BLaER1 treated with 17β-estradiol and CSF1 and Interleukin-3, amounts not matched to agents 10 nM and 100 nM (cell line): ENCODE measurements around the gene IRF4.
"Not testable (repeated sequence)": the region's sequence is repeated elsewhere in the genome, so short reads cannot be mapped to it uniquely, and the experiment has no call there.

ENCODE experiments used
- H3K27ac ChIP-seq, 11 experiments: shearing (Covaris generic); formaldehyde crosslinking; 2 replicates each; pipeline ENCODE4 v1.8.1; 2022
- H3K27me3 ChIP-seq, 11 experiments: shearing (Covaris generic); formaldehyde crosslinking; 2 replicates each; pipeline ENCODE4 v1.8.1; 2022
- H3K36me3 ChIP-seq, 11 experiments: shearing (Covaris generic); formaldehyde crosslinking; 2 replicates each; pipeline ENCODE4 v1.8.1; 2022
- H3K4me1 ChIP-seq, 10 experiments: shearing (Covaris generic); formaldehyde crosslinking; 2 replicates each; pipeline ENCODE4 v1.8.1; 2022
- H3K4me2 ChIP-seq, 11 experiments: shearing (Covaris generic); formaldehyde crosslinking; 2 replicates each; pipeline ENCODE4 v1.8.1; 2022
- H3K4me3 ChIP-seq, 10 experiments: shearing (Covaris generic); formaldehyde crosslinking; 2 replicates each; pipeline ENCODE4 v1.8.1; 2022
- H3K9ac ChIP-seq, 11 experiments: shearing (Covaris generic); formaldehyde crosslinking; 2 replicates each; pipeline ENCODE4 v1.8.1; 2022
- H3K9me3 ChIP-seq, 11 experiments: shearing (Covaris generic); formaldehyde crosslinking; replicated peaks in 1 of 11; 2 replicates each; pipeline ENCODE4 v1.8.1; 2022
- H4K20me1 ChIP-seq, 11 experiments: shearing (Covaris generic); formaldehyde crosslinking; 2 replicates each; pipeline ENCODE4 v1.8.1; 2022
- Cebpa-rat ChIP-seq, 11 experiments: shearing (Covaris generic); IDR thresholded peaks; 2 replicates each; pipeline ENCODE4 v1.8.1; 2022

IRF4 gene

GRCh38 chr6:373031-373430, 18.5 kb upstream of the IRF4 start:
- TF ChIP-seq Cebpa-rat (IDR thresholded peaks at IDR 0.05): no peak
- no peak overlapping the region for H3K4me3 ChIP-seq
- peaks cover 0 to 7% (median 0%) of the 10 kb centered on the region in 11 experiments; a peak in 8 of 22 replicates for H3K9me3 ChIP-seq
- H3K4me1 ChIP-seq: peaks cover 8 to 19% (median 17%) of the 10 kb centered on the region in 10 experiments
- H3K36me3 ChIP-seq: no peaks in the 10 kb centered on the region
- no peak overlapping the region for H3K27ac ChIP-seq
- peak overlapping the region; percentile 19 to 72 (median 42); a peak in 15 of 22 replicates for H3K4me2 ChIP-seq
- peaks cover 0 to 3% (median 0%) of the 10 kb centered on the region in 11 experiments; a peak in 3 of 22 replicates for H4K20me1 ChIP-seq
- H3K27me3 ChIP-seq: peaks cover 17 to 25% (median 19%) of the 10 kb centered on the region in 11 experiments
- no peak overlapping the region for H3K9ac ChIP-seq

- peaks cover 8 to 19% (median 17%) of the 10 kb centered on the region in 10 experiments for H3K4me1 ChIP-seq
- peaks cover 17 to 25% (median 19%) of the 10 kb centered on the region in 11 experiments for H3K27me3 ChIP-seq
- peaks cover 0 to 3% (median 0%) of the 10 kb centered on the region in 11 experiments; a peak in 3 of 22 replicates for H4K20me1 ChIP-seq
- no peak overlapping the region for H3K4me2 ChIP-seq
- H3K36me3 ChIP-seq: no peaks in the 10 kb centered on the region
- H3K27ac ChIP-seq: no peak overlapping the region
- no peak overlapping the region for H3K4me3 ChIP-seq
- no peak for TF ChIP-seq Cebpa-rat (IDR thresholded peaks at IDR 0.05)
- H3K9ac ChIP-seq: no peak overlapping the region
- H3K9me3 ChIP-seq: peaks cover 0 to 7% (median 0%) of the 10 kb centered on the region in 11 experiments; a peak in 8 of 22 replicates
Observed at GRCh38 chr6:373773-374724, 17.5 kb upstream of the IRF4 start.

GRCh38 chr6:374956-375355, 16.6 kb upstream of the IRF4 start:
- Histone ChIP-seq H3K27ac (no peak overlapping the region), H3K4me1 (peaks cover 8 to 23% (median 17%) of the 10 kb centered on the region in 10 experiments), H3K4me3 (no peak overlapping the region), H4K20me1 (peaks cover 0 to 3% (median 0%) of the 10 kb centered on the region in 11 experiments; a peak in 3 of 22 replicates), H3K27me3 (peaks cover 17 to 25% (median 19%) of the 10 kb centered on the region in 11 experiments), H3K9ac (no peak overlapping the region), H3K36me3 (no peaks in the 10 kb centered on the region), H3K4me2 (no peak overlapping the region), H3K9me3 (peaks cover 0 to 7% (median 0%) of the 10 kb centered on the region in 11 experiments; a peak in 8 of 22 replicates)
- TF ChIP-seq Cebpa-rat (IDR thresholded peaks at IDR 0.05): no peak

GRCh38 chr6:376827-377640, 14.5 kb upstream of the IRF4 start:
- peaks cover 0 to 3% (median 0%) of the 10 kb centered on the region in 11 experiments; a peak in 7 of 22 replicates for H3K9me3 ChIP-seq
- peaks cover 13 to 21% (median 15%) of the 10 kb centered on the region in 11 experiments for H3K27me3 ChIP-seq
- TF ChIP-seq Cebpa-rat (IDR thresholded peaks at IDR 0.05): no peak
- peaks cover 8 to 23% (median 17%) of the 10 kb centered on the region in 10 experiments for H3K4me1 ChIP-seq
- H3K36me3 ChIP-seq: no peaks in the 10 kb centered on the region
- no peak overlapping the region for H3K9ac ChIP-seq
- H3K4me3 ChIP-seq: no peak overlapping the region
- peak overlapping the region in 10 of 11 experiments; percentile 8 to 52 (median 24); a peak in 17 of 22 replicates for H3K4me2 ChIP-seq
- no peak overlapping the region for H3K27ac ChIP-seq
- peaks cover 0 to 3% (median 0%) of the 10 kb centered on the region in 11 experiments; a peak in 3 of 22 replicates for H4K20me1 ChIP-seq

GRCh38 chr6:377641-378020, 13.9 kb upstream of the IRF4 start:
- Histone ChIP-seq H3K27me3 (peaks cover 7 to 15% (median 9%) of the 10 kb centered on the region in 11 experiments), H3K4me1 (peaks cover 2 to 17% (median 11%) of the 10 kb centered on the region in 10 experiments), H3K4me2 (peak overlapping the region in 2 of 11 experiments; percentile 37 to 40; a peak in 3 of 22 replicates)
- not testable (repeated sequence) for H3K9ac ChIP-seq, H3K9me3 ChIP-seq, H3K4me3 ChIP-seq, H3K36me3 ChIP-seq, H4K20me1 ChIP-seq, H3K27ac ChIP-seq

GRCh38 chr6:378090-378957, 13.2 kb upstream of the IRF4 start:
- Histone ChIP-seq H3K4me3 (no peak overlapping the region), H3K36me3 (no peaks in the 10 kb centered on the region), H4K20me1 (no peaks in the 10 kb centered on the region), H3K9ac (no peak overlapping the region), H3K4me1 (peaks cover 4 to 14% (median 10%) of the 10 kb centered on the region in 10 experiments), H3K27me3 (peaks cover 0 to 8% (median 4%) of the 10 kb centered on the region in 11 experiments; a peak in 13 of 22 replicates), H3K27ac (no peak overlapping the region), H3K4me2 (no peak overlapping the region), H3K9me3 (no peaks in the 10 kb centered on the region)
- no peak for TF ChIP-seq Cebpa-rat (IDR thresholded peaks at IDR 0.05)

GRCh38 chr6:378958-379409, 12.6 kb upstream of the IRF4 start:
- Histone ChIP-seq H3K4me1 (peaks cover 10 to 20% (median 15%) of the 10 kb centered on the region in 10 experiments), H3K4me3 (no peak overlapping the region), H3K27ac (no peak overlapping the region), H3K9ac (no peak overlapping the region), H3K36me3 (no peaks in the 10 kb centered on the region), H3K27me3 (0 out of 22 replicates have a peak, but pooled peaks cover 0 to 1% (median 0%) of the 10 kb centered on the region in 11 experiments), H3K4me2 (peak overlapping the region in 1 of 11 experiments; percentile 2; a peak in 1 of 22 replicates), H3K9me3 (no peaks in the 10 kb centered on the region), H4K20me1 (no peaks in the 10 kb centered on the region)
- no peak for TF ChIP-seq Cebpa-rat (IDR thresholded peaks at IDR 0.05)
